Measurements from ENCODE around the gene DNAJC6. TPM values are rescaled to one million over a fixed set of nuclear protein-coding genes. Genes with fewer than 3 reads are reported as not detected.

The DNAJC6 gene

Small RNA genes lying within 50 kb of the gene (small RNA-seq; reads per million reads assigned to genes)
- not detected for gene COX6CP13
- gene RNU2-15P, result 0.21 reads per million

Measured in skeletal muscle satellite cell (primary cell).